Fibroblast of the aortic adventitia (primary cell): ENCODE measurements around the gene TCF4. TPM values are rescaled to one million over a fixed set of nuclear protein-coding genes. Genes with fewer than 3 reads are reported as not detected.

Experiments used
- DNase-seq: peaks from one replicate; pipeline ENCODE4 v3.0.0-alpha.2; 2010; ENCODE audit warnings: low read depth
- H3K4me3 ChIP-seq: 2 replicates; pipeline ENCODE4 v1.5.1; 2011; ENCODE audit warnings: low read depth, mild to moderate bottlenecking, control low read depth, low read length, moderate library complexity
- CTCF ChIP-seq: IDR thresholded peaks from 2 replicates; pipeline ENCODE4 v1.5.1; 2011; ENCODE audit warnings: mild to moderate bottlenecking, low read length, control low read depth, inconsistent platforms; ENCODE audit not compliant: insufficient read depth
- total RNA-seq: library from RNA; depleted of rRNA; stranded (reverse); fragments of >200 nt; gene quantifications from 2 replicates; pipeline ENCODE4 v1.2.3, GENCODE V29; 2012; ENCODE audit warnings: low replicate concordance

Gene TCF4
- total RNA-seq, 1 donor, result 105 TPM

- DNase-seq, result no peak
- no peak for TF ChIP-seq CTCF
- H3K4me3 ChIP-seq, result no peak overlapping the region
These were observed 191.6 kb downstream of the TCF4 start for GRCh38 chr18:55396267-55396905.

GRCh38 chr18:55395799-55396198 is 192.2 kb downstream of the TCF4 start:
- no peak for TF ChIP-seq CTCF
- no peak overlapping the region for H3K4me3 ChIP-seq
- DNase-seq, result no peak

GRCh38 chr18:55390898-55391297 is 197.1 kb downstream of the TCF4 start:
- no peak overlapping the region for H3K4me3 ChIP-seq
- TF ChIP-seq CTCF, result no peak
- no peak for DNase-seq

GRCh38 chr18:55387139-55387984 is 200.6 kb downstream of the TCF4 start:
- no peak for TF ChIP-seq CTCF
- H3K4me3 ChIP-seq, result no peak overlapping the region
- no peak for DNase-seq

GRCh38 chr18:55386545-55386944 is 201.4 kb downstream of the TCF4 start:
- no peak for TF ChIP-seq CTCF
- H3K4me3 ChIP-seq, result no peak overlapping the region
- no peak for DNase-seq

GRCh38 chr18:55385770-55386169 is 202.2 kb downstream of the TCF4 start:
- H3K4me3 ChIP-seq, result no peak overlapping the region
- DNase-seq, result no peak
- no peak for TF ChIP-seq CTCF
